Astrocyte of the spinal cord (primary cell): ENCODE data around the gene BRD7.

Experiments
- DNase-seq: peaks from one replicate; pipeline ENCODE4 v3.0.0; 2011; ENCODE audit warnings: low read depth, low spot score
- H3K4me3 ChIP-seq: 2 replicates; pipeline ENCODE4 v1.5.1; 2011; ENCODE audit warnings: low read depth, mild to moderate bottlenecking, low read length, moderate library complexity
- CTCF ChIP-seq: IDR thresholded peaks from 2 replicates; pipeline ENCODE4 v1.5.1; 2012; ENCODE audit warnings: low read depth, mild to moderate bottlenecking, low read length, inconsistent platforms
- in situ Hi-C: cut with HindIII; loops from 2 replicates; pipeline ENCODE4 v1.10.0; 2017; ENCODE audit warnings: low sequenced_read_pairs

Gene BRD7

GRCh38 chr16:50275098-50275415 is 93.7 kb downstream of the BRD7 start:
- DNase-seq: no peak
- no peak overlapping the region for H3K4me3 ChIP-seq
- TF ChIP-seq CTCF: no peak
- in situ Hi-C loops: no loop called here

GRCh38 chr16:50274326-50275097 is 94.3 kb downstream of the BRD7 start:
- DNase-seq: no peak
- TF ChIP-seq CTCF: no peak
- in situ Hi-C loops: no loop called here

GRCh38 chr16:50273888-50274325 is 94.9 kb downstream of the BRD7 start:
- no peak for DNase-seq
- in situ Hi-C loops: no loop called here
- no peak overlapping the region for H3K4me3 ChIP-seq
- no peak for TF ChIP-seq CTCF

More at GRCh38 chr16:50274326-50275097, 94.3 kb downstream of the BRD7 start:
- H3K4me3 ChIP-seq: no peak overlapping the region

- no peak for TF ChIP-seq CTCF
- H3K4me3 ChIP-seq: no peak overlapping the region
- in situ Hi-C loops: no loop called here
- no peak for DNase-seq
These were observed 95.5 kb downstream of the BRD7 start for GRCh38 chr16:50273382-50273690.

- in situ Hi-C loops: no loop called here
- DNase-seq: no peak
- H3K4me3 ChIP-seq: no peak overlapping the region
- no peak for TF ChIP-seq CTCF
These were observed 96.0 kb downstream of the BRD7 start for GRCh38 chr16:50272687-50273381.

GRCh38 chr16:50272111-50272571 is 96.6 kb downstream of the BRD7 start:
- no peak overlapping the region for H3K4me3 ChIP-seq
- in situ Hi-C loops: no loop called here
- TF ChIP-seq CTCF: no peak
- DNase-seq: no peak
